ENCODE data around the gene DOCK1.

GRCh38 chr10:127197154-127197432 is 291.9 kb downstream of the DOCK1 start:
- TF ChIP-seq EZH2phosphoT487 (IDR thresholded peaks at IDR 0.05; ENCODE audit: borderline replicate concordance): no peak
- no peak for TF ChIP-seq CTCF (conservative IDR thresholded peaks at IDR 0.05; ENCODE audit: low read length)
